Panc1 (cell line): Measurements from ENCODE around the gene ATE1. TPM values are rescaled to one million over a fixed set of nuclear protein-coding genes. Genes with fewer than 3 reads are reported as not detected.

ENCODE experiments used
- ATAC-seq: fragments of 200-7000 bp; cut with Tn5 transposase; 2 replicates; pipeline ENCODE4 v1.9.1; 2020; ENCODE audit warnings: mild to moderate bottlenecking, moderate library complexity
- BruUV-seq: library from RNA; stranded (reverse); fragments of 400-500 nt; replicated peaks from 2 replicates; lab custom pipeline; 2021; lab: Mats Ljungman, UMichigan
- CTCF ChIA-PET: fragments of 300-600 bp; sonication (Branson Sonifier 250); formaldehyde crosslinking; loops from one replicate; lab custom pipeline; 2022; ENCODE audit warnings: antibody characterized with exemption; lab: Charles Lee
- POLR2A ChIA-PET: fragments of 300-600 bp; sonication (Branson Sonifier 250); formaldehyde crosslinking; loops from one replicate; lab custom pipeline; 2022; ENCODE audit warnings: antibody characterized with exemption; lab: Charles Lee
- DNase-seq: peaks from one replicate; pipeline ENCODE4 v3.0.0-alpha.2; 2010; ENCODE audit warnings: low read depth, low spot score
- H3K27ac ChIP-seq: 2 replicates; pipeline ENCODE4 v1.5.1; 2011; ENCODE audit warnings: mild to moderate bottlenecking, low read length, inconsistent platforms
- H3K27me3 ChIP-seq: fragments of 200-500 bp; sonication (Bioruptor generic); 2 replicates; pipeline ENCODE4 v1.6.0; 2014; ENCODE audit warnings: low read length, inconsistent platforms; ENCODE audit not compliant: control insufficient read depth, insufficient read depth
- H3K36me3 ChIP-seq: fragments of 200-500 bp; sonication (Bioruptor generic); 2 replicates; pipeline ENCODE4 v1.5.1; 2014; ENCODE audit warnings: inconsistent platforms, mild to moderate bottlenecking, low read length, moderate library complexity; ENCODE audit not compliant: control insufficient read depth, insufficient read depth
- H3K4me1 ChIP-seq: 2 replicates; pipeline ENCODE4 v1.5.1; 2011; ENCODE audit warnings: inconsistent platforms, mild to moderate bottlenecking, low read length, moderate library complexity; ENCODE audit not compliant: control insufficient read depth, insufficient read depth
- H3K4me3 ChIP-seq, 2 experiments: 2 replicates each; pipeline ENCODE4 v1.5.1; 2011 to 2012; ENCODE audit warnings: low read depth in 2 of 2, low read length in 2 of 2, mild to moderate bottlenecking in 2 of 2, inconsistent platforms in 1 of 2, moderate library complexity in 1 of 2
- H3K9me3 ChIP-seq: fragments of 200-500 bp; sonication (Bioruptor generic); 2 replicates; pipeline ENCODE4 v1.5.1; 2014; ENCODE audit warnings: low read depth, mild to moderate bottlenecking, inconsistent platforms, low read length, moderate library complexity; ENCODE audit not compliant: control insufficient read depth, insufficient read depth
- CTCF ChIP-seq: fragments of 450-650 bp; IDR thresholded peaks from 2 replicates; pipeline ENCODE4 v1.5.1; 2017; ENCODE audit warnings: mild to moderate bottlenecking
- POLR2AphosphoS5 ChIP-seq: IDR thresholded peaks from 2 replicates; pipeline ENCODE4 v1.6.1; 2012; ENCODE audit warnings: mild to moderate bottlenecking, low read depth, low read length, moderate library complexity
- SIN3A ChIP-seq: IDR thresholded peaks from 2 replicates; pipeline ENCODE4 v1.6.1; 2012; ENCODE audit warnings: low read depth, mild to moderate bottlenecking, low read length, moderate library complexity, borderline replicate concordance; ENCODE audit not compliant: insufficient read depth
- TCF7L2 ChIP-seq: IDR thresholded peaks from 2 replicates; pipeline ENCODE4 v1.6.1; 2011; ENCODE audit warnings: mild to moderate bottlenecking, low read depth, low read length, inconsistent platforms
- in situ Hi-C: cut with HindIII; loops from 2 replicates; pipeline ENCODE4 v1.10.0; 2016; ENCODE audit warnings: low sequenced_read_pairs, low pct_unique_long_range_greater_than_20kb
- intact Hi-C: fragments of 100-400 bp; cut with micrococcal nuclease; formaldehyde crosslinking; loops from one replicate; pipeline ENCODE4 v1.10.0; 2022; ENCODE audit not compliant: unreplicated experiment
- total RNA-seq: library from RNA; stranded (reverse); gene quantifications from one replicate; pipeline ENCODE4 v1.2.1, GENCODE V29; 2021; ENCODE audit not compliant: unreplicated experiment
- TF ChIP-seq, protein P1 (sequence below), 2 experiments: IDR thresholded peaks; 2 replicates each; pipeline ENCODE4 v1.6.1; 2011 to 2012; ENCODE audit warnings: low read depth in 2 of 2, control low read depth in 1 of 2, low read length in 1 of 2, mild to moderate bottlenecking in 1 of 2, moderate library complexity in 1 of 2; ENCODE audit not compliant: insufficient read depth in 1 of 2

ATE1 gene
- total RNA-seq, 1 experiment from 2014 or later, result 45.5 TPM

GRCh38 chr10:121694966-121695643 is 232.7 kb downstream of the ATE1 start:
- no peak for DNase-seq
- in situ Hi-C loops (no loop called here), intact Hi-C loops (no loop called here)
- CTCF ChIA-PET, result interaction anchor here (0.7 kb wide), 1 partner anchor 34 kb away, joined by 5 read pairs; no protein-coding TSS in a partner anchor
- Histone ChIP-seq H3K36me3 (no peaks in the 10 kb centered on the region), H3K4me3 (no peak overlapping the region), H3K4me1 (no peaks in the 10 kb centered on the region), H3K27me3 (peaks cover 24% of the 10 kb centered on the region), H3K27ac (no peak overlapping the region), H3K9me3 (no peaks in the 10 kb centered on the region)
- no TSS peak for BruUV-seq
- POLR2A ChIA-PET, result no interaction called here
- no peak for TF ChIP-seq CTCF
- TF ChIP-seq SIN3A, result no peak
- TF ChIP-seq POLR2AphosphoS5, result no peak
- TF ChIP-seq TCF7L2, result no peak
- TF ChIP-seq, protein P1, sequence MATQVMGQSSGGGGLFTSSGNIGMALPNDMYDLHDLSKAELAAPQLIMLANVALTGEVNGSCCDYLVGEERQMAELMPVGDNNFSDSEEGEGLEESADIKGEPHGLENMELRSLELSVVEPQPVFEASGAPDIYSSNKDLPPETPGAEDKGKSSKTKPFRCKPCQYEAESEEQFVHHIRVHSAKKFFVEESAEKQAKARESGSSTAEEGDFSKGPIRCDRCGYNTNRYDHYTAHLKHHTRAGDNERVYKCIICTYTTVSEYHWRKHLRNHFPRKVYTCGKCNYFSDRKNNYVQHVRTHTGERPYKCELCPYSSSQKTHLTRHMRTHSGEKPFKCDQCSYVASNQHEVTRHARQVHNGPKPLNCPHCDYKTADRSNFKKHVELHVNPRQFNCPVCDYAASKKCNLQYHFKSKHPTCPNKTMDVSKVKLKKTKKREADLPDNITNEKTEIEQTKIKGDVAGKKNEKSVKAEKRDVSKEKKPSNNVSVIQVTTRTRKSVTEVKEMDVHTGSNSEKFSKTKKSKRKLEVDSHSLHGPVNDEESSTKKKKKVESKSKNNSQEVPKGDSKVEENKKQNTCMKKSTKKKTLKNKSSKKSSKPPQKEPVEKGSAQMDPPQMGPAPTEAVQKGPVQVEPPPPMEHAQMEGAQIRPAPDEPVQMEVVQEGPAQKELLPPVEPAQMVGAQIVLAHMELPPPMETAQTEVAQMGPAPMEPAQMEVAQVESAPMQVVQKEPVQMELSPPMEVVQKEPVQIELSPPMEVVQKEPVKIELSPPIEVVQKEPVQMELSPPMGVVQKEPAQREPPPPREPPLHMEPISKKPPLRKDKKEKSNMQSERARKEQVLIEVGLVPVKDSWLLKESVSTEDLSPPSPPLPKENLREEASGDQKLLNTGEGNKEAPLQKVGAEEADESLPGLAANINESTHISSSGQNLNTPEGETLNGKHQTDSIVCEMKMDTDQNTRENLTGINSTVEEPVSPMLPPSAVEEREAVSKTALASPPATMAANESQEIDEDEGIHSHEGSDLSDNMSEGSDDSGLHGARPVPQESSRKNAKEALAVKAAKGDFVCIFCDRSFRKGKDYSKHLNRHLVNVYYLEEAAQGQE (IDR thresholded peaks at IDR 0.05; ENCODE audit: insufficient read depth in 1 of 2, low read depth in 2 of 2, low read length in 1 of 2), result no peak
- no peak for ATAC-seq

GRCh38 chr10:121694327-121694965 is 233.4 kb downstream of the ATE1 start:
- no peaks in the 10 kb centered on the region for H3K9me3 ChIP-seq
- no peaks in the 10 kb centered on the region for H3K4me1 ChIP-seq
- no peaks in the 10 kb centered on the region for H3K36me3 ChIP-seq
- BruUV-seq, result no TSS peak
- DNase-seq (no peak), ATAC-seq (no peak)
- H3K27ac ChIP-seq, result no peak overlapping the region
- in situ Hi-C loops (no loop called here), intact Hi-C loops (no loop called here)
- ChIA-PET POLR2A (no interaction called here), CTCF (interaction anchor here (0.7 kb wide), 1 partner anchor 33 kb away, joined by 5 read pairs; no protein-coding TSS in a partner anchor)
- H3K4me3 ChIP-seq, result no peak overlapping the region
- peaks cover 28% of the 10 kb centered on the region for H3K27me3 ChIP-seq
- TF ChIP-seq SIN3A (no peak), POLR2AphosphoS5 (no peak), TCF7L2 (no peak), CTCF (no peak)
- TF ChIP-seq, protein P1 (IDR thresholded peaks at IDR 0.05; ENCODE audit: insufficient read depth in 1 of 2, low read depth in 2 of 2, low read length in 1 of 2), result no peak
